Measurements from ENCODE around the gene RANBP3.
A peak's percentile ranks its signal among the peaks of the same experiment; 100 is the strongest.
"Not testable (repeated sequence)": the region's sequence is repeated elsewhere in the genome, so short reads cannot be mapped to it uniquely, and the experiment has no call there.

The RANBP3 gene, protein sequence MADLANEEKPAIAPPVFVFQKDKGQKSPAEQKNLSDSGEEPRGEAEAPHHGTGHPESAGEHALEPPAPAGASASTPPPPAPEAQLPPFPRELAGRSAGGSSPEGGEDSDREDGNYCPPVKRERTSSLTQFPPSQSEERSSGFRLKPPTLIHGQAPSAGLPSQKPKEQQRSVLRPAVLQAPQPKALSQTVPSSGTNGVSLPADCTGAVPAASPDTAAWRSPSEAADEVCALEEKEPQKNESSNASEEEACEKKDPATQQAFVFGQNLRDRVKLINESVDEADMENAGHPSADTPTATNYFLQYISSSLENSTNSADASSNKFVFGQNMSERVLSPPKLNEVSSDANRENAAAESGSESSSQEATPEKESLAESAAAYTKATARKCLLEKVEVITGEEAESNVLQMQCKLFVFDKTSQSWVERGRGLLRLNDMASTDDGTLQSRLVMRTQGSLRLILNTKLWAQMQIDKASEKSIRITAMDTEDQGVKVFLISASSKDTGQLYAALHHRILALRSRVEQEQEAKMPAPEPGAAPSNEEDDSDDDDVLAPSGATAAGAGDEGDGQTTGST

DNA sequence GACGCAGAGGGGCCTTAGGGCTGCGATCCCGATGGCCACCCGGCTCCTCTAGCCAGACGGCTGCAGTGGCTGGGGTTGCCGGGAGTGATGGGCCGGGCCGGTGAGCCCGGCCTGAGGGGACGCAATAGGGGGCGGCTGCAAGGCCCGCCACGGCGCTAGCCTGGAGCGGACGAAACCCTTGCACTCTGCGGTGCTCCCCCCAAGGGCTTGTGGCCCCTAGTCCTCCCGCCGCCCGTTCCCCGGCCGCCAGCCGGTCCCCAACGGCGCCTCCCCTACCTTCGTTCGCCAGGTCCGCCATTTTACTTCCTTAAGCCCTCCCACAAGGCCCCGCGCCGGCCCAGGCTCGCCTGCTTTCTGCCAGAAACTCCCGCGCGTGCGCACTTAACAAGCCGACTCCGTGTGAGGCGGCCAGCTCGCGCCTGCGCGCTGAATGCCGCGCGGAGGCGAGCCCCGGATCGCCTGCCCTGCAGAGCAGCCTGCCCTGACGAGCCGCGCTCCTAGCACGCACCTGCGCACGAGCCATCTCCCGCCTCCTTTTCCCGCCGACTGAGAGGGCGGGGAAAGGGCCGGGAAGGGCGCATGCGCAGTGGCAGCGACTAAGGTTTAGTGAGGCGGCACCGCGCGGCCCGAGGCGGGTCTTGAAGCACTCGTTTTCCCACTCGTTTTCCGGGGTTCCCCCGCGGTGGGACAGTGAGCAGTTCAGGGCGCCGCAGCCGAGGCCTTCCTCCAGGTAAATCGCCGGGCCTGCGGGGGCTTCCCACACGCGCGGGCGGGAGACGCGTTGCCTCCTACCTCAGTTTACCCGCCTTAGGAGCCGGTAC, at the start of gene RANBP3:
Gene RANBP3 (minus strand): TSS at position 356 of the 821 bp plus-strand sequence. CDS start 58 bp downstream, at position 298.
- DNase-seq: peak; percentile 98

DNA sequence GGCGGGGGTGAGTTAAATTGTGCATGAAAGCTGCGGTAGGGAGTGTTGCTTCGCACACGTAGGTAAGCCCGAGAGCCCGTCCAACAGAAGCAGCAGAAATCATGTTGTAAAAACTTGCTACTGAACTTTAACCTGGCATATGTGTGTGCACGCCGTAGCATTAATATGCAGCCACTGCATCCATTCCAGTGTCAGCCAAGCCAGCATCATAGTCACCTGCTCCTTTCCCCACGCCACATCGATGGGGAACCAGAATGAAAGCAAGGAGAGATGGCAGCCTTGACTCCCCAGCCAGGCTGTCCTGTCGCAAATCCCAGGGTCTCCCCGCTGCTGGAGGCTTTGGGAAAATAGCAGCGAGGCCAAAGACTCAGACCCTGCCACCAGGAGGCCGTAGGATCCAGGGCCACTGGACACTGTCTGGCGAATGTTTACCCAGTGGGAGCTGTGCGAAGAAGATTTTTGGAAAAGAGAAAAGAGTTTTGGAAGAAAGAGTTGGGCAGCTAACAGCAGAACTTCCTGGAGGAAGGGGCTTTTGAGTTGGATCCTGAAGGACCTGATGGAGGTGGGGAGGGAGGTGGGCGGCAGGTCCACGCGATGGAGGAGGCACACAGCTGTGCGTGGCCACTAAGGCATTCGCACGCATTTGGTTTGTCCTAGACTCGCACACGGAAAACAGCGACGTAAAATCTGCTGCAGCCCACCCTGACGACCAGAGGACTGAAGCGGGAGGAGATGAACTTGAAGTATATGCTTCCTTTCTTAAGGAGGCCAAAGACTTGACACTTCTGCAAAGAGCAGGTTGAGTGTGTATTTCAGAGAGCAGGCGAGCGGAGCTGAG, 48.7 kb upstream of the RANBP3 start:
- no peak for DNase-seq

DNA sequence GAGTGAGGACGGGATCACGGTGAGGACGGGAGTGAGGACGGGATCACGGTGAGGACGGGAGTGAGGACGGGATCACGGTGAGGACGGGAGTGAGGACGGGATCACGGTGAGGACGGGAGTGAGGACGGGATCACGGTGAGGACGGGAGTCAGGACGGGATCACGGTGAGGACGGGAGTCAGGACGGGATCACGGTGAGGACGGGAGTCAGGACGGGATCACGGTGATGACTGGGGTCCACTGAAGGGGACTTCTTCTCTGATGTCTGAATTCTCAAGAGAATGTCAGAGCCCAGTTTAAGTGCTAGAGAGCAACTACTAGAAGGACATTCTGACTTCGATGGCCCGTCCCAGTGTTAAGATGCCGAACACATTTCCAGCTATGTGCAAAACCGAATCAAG, 46.8 kb upstream of the RANBP3 start:
- not testable (repeated sequence) for DNase-seq

DNA sequence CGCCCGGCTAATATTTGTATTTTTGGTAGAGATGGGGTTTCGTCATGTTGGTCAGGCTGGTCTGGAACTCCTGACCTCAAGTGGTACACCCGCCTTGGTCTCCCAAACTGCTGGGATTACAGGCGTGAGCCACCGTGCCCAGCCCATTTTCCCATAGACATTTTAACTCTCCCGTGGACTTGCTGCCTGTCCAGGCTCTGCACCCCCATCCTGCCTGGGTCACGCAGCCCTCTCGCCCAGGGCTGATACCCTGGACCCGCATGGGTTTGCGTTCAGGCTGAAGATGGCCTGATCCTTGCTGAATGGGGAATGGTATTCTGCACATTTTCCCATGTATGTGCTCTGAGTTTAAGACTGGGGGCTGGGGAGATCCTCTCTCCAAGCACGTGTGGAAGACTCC, 46.0 kb upstream of the RANBP3 start:
- no peak for DNase-seq

DNA sequence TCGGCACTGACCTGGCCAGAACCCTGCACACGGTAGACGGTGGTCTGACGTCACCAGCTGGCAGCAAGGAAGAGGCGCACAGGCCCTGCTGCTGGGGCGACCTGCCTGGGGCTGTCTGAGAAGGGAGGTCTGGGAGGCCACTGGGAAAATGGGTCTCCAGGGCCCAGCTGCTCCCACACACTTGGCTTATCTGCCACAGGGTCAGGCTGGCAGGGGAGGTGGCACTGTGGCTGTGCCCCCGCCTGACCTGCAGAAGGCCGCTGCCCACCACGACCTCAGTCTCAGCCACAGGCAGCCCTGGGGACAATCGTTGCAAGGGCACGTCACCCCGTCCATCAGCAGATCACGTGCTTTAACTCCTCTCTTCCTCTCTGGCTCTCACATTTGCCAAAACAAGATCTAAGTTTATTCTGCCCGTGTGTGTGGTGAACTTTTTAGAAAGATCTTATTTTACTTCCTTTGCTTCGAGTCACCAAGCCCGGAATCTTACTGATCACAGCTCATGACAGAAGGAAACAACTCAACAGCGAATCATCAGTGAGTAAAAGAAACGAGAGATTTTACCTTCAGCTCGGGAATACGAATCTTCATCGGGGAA, 45.2 kb upstream of the RANBP3 start:
- DNase-seq: no peak

DNA sequence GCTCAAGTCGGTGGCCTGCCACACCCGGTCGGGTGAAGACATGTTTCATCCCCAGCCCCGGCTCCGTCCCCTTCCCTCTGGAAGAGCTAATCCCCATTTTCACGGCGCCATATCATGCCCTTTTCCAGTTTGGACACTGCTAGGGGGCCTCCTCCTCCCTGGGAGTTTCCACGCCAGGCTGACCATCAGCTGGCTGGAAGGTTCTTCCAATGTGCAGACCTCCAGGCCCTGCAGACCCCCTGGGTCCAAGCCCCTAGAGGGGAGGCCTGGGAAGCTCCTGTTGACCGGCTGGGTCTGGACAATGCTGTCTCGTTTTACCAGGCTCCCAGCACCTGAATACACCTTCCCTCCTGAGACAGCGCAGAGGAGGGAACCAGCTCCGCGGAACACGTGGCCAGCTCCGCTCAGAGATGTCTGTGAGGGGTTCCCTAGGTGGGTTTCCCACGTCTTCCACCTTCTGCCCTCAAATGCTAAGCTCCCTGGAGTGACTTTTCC, 44.7 kb upstream of the RANBP3 start:
- DNase-seq: no peak

DNA sequence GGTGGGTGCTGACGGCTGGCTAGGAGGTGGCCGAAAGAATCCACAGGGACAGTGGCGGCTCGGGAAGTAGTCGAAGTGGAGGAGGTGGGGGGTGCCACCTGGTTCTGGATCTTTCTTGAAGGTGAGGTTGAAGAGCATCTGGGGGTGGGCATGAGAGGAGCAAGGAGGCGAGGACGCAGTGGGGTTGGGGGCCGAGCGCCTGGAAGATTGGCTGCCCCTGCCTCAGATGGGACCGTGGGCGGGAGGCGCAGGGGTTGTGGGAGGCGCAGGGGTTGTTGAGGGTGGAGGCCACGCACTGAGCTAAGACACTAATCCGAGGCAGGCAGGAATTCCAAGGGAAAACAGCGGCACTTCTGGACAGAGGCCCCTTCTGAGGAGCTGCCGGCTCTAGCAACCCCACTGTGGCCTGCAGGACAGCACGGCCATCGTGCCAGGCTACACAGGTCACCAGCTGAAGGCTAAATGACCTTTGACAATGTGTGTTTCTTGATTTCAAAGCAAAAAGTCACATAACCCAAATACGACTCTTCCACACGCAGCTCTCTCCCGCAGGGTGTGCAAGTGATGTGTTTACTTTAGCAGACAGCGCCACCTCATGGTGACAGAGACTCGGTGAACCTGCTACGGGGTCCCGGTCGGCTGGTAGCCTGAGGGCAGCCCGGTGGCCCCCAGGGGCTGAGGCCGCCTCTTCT, 44.1 kb upstream of the RANBP3 start:
- peak; percentile 76 for DNase-seq

DNA sequence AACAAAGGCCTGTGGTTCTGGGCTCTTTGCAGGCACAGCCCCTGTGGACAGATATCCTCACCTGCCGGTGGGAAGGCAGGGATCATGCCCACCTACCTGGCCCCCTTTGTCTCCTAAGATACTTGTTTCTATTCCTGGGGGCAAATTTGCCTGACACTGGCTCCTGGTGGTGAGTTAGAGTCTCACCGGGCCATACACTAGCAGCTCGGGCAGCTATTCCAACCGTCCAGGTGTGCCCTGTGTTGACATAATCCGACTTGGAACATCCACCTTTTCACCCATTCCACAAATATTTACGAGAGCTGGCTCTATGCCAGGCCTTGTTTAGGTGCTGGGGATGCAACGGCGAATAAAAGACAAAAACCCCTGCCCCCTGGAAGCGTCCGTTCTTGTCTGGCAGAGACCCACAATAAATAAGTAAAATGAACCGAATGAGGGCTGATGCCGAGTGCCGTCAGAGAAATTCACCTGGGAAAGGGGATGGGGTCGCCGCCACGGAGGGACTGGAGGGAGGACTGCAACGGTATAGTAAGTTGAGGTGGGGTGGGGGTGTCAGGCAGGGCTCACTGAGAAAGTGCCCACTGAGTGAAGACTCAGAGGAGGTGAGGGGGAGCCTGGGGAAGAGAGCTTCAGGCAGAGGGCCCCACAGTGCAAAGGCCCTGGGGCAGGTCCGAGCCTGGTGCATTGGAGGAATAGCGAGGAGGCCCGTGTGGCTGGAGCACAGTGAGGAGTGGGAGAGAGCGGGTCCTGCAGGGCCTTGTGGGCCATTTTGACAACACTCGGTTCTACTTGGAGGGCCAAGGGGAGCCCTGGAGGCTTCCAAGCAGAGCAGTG, 43.2 kb upstream of the RANBP3 start:
- no peak for DNase-seq

DNA sequence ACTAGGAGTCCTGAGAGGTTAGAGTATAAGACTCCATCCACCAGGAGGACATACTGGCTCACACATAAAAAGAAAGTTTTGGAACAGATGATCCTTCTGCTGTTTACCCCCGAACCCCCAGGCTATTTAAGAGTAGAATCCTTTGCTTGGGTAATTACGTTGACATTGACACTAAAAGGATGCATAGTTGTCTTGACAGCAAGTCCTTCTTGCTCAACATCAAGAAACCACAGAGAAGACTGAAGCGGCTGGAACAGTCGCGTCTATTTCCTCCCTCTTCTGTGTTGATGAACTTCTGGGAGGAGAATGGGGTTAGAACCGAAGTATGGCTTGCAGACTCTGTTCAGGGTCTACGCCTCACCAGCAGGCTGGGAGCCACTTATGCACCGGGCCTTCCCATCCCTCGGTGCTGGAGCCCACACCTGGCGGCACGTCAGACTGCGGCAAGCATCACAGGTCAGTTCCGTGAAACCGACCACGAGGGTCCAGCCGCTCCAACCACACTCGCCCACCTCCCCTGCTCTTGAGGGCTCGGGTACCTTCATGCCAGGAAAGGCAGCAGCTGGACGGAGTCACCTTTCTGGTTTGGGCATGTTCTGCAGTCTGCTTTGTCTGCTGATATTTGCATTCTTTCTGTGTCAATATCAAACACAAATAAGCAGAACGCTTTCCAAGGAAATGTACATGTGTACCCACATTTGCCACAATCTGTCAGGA, 42.4 kb upstream of the RANBP3 start:
- DNase-seq: no peak

DNA sequence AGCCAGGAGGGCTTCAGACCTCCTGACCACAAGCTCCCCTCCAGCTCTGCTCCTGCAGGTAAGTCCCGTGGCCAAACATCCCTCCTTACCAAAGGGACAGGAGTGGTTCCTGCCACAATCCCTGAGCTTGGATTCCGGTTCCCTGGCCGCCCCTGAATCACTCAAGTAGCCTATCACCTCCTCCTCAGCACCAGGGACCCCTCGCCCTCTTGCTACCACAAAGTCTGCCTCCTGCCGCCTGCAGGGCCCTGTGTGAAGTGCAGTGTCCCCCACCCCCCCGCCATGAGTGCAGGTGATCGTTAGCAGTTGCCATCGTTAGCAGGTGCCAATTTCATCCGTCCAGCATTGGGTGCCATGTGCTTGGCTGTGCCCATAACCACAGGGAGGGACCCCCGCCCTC, 40.8 kb upstream of the RANBP3 start:
- DNase-seq: no peak

DNA sequence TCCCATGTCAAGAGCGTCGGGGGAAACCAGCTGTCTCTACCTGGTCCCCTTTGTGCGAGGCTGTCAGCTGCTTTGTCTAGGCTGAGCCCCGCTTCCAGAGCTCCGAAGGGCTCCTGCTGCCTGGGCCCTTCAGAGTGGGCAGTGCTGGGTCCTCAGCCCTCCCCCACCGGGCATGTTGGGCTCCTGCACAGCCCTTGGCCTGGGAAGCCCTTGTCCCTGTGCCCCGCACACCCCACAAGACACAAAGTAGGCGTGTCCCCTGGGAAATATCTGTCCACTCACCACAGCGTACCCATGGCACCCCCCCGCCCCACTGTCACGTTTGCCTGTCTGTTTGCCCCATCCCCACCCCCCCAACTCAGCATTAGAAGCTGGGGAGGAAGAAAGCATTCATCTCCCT, 39.6 kb upstream of the RANBP3 start:
- no peak for DNase-seq

DNA sequence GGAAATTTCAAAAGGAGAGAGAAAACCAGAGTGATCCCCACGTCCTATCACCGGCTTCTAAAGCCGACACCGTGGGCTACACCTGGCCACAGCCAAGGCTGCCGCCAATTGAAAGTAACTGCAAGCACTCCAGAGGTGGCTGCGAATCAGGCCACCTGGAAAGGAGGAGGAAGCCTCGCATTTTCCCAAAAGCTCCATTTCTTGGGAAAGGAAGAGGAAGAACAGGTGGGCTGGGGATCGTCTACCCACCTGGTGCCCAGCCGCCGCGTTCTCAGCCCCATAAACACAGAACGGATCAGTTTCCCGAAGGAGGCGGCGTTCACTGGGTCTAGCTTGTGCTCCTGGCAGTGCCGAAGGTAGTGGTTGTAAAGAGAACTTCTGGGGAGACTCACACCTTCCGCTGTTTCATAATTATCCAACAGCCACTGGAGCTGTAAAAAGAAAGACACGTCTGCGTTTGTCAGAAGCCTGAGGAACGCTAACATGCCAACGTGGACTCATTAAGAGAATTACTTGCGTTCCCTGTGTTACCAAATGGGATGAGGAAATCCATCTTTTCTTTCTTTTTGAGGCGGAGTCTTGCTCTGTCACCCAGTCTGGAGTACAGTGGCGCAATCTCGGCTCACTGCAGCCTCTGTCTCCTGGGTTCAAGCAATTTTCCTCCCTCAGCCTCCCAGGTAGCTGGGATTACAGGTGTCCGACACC, 38.1 kb upstream of the RANBP3 start:
- no peak for DNase-seq

DNA sequence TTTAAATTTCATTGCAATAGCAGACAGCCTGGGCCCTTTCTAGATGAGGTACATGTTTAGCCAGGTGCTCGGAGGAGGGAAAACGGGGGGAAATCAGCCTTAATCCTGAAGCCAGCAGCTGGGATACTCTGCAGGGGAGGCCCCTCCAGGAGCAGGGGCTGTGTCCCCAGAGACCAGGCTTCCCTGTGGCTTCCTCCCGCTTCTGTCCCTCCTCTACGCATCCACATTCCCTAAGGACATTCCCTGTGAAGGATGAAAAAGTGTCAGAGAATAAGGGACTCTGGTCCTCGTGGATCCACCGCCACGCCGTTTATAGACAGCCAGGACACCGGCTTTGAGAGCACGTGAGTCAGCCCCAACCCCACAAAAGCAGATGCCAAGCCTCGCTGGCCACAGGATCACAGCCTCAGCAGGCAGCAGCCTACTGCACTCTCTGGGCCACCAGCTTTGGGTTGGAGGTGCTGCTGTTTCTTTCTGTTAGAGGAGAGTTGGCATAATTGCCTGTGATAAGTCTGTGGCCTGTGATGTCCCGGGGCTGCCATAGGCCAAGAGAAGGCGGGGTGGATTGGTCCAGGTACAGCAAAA, 36.7 kb upstream of the RANBP3 start:
- no peak for DNase-seq

DNA sequence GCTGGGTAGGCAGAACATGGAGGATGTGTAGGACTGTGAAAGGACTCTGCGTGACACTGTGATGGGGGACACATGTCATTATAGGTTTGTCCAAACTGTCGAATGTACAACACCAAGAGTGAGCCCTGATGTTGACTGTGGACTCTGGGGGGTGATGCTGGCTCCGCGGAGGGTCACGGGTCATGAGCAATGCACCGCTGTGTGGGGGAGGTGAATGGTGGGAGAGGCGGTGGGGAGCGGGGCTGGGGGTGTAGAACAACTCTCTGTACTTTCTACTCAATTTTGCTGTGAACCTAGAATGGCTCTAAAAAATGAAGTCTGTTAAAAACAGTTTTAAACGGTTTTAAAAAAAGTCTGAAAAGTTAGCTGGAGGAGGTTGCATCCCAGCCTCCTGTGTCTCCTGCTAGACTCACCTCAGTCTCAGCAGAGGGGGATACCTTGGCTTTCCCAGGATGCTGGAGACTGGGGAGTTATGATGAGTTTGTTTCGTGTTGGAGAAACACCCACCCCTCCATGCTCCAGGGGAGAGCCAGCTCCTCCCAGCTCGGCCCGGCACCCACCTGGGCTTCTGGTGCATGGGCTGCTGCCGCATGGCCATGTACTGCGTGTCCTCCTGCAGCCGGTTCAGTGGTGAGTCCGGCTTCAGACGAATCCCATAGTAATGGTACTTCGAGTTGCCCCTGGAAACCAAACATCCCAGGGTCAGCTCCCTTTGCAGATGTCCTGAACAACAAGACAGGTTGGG, 34.7 kb upstream of the RANBP3 start:
- DNase-seq: no peak

DNA sequence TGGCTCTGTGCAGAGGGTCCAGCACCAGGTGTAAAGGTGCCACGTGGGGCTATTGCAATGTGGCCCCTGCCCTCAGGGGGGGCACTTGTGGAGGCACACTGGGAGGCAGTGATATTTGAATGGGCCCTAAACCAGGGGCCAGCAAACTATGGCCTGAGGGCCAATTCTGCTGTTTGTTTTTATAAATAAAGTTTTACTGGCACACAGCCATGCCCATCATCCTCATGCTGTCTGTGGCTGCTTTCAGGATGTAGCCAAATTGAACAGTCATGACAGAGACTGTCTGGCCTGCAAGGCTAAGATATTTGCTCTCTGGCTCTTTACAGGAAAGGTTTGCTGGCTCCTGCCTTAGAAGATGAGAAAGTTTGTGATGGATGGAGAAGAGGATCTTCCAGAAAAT, 33.9 kb upstream of the RANBP3 start:
- no peak for DNase-seq

DNA sequence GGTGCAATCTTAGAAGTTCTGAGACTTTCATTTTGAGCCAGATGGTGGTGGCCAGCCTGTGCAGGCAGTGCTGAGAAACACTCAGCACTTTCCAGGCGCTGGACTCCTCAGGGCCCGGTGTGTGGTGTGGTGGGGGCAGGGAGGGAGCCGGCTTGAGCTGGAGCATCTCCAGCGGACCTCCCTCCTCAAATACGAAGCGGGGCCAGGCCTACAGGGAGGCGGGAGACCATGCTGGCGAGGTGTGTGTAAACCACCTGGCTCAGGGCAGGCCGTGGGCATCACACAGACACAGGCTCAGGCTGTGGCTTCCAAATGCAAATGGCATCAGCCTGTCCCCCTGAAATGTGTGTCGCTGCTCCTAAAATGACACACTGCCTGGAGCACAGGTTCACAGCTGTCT, 33.3 kb upstream of the RANBP3 start:
- DNase-seq: no peak

DNA sequence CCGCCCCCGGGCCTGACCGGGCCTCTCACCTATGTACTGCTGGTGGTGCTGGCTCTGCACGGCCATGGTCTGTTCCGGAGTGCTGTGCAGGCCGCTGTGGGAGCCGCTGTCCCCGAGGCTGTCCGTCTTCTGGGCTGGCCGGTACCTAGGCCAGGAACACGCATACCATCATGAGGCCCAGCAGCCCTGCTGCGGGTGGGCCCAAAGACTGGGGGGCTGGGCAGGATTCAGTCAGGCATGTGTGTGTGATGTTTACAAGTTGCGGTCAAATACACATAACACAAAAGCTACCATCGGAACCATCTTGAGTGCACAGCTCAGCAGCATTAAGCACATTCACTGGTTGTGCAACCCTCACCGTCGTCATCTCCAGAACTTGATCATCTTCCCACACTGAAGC, 32.2 kb upstream of the RANBP3 start:
- no peak for DNase-seq

DNA sequence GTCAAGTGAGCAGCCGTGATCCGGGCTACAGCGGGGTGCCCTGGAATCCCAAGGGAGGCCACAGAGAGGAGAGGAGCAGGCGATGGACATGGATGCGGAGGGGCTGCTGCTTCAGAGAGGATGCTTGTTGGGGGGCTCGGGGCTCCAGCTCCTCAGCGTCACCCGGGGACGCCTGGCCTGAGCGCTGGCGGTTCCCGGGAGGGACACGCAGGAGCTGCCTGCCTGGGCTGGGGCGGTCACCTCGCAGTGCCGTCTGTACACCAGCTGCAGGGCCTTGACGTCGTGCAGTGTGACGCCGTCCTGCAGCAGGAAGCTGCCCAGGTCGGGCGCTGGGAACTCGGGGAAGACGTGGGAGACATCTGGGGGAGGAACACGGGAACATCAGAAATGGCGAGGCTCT, 29.9 kb upstream of the RANBP3 start:
- DNase-seq: no peak

Data from activated naive CD4-positive, alpha-beta T cell treated with Interleukin-2 at 50 U/mL for 16 hours (primary cell).